Type B pancreatic cell (in vitro differentiated cells): ENCODE results near the gene RNF150. TPM values are rescaled to one million over a fixed set of nuclear protein-coding genes. Genes with fewer than 3 reads are reported as not detected.
A peak's percentile ranks its signal among the peaks of the same experiment; 100 is the strongest.

Experiments used
- DNase-seq: peaks from one replicate; pipeline ENCODE4 v3.0.0; 2021; ENCODE audit warnings: mixed read lengths; ENCODE audit not compliant: unreplicated experiment; ENCODE audit errors: extremely low spot score
- H3K27ac Mint-ChIP-seq: 2 replicates; pipeline ENCODE4 v1.8.0; 2021; ENCODE audit warnings: mild to moderate bottlenecking, mixed read lengths
- H3K27me3 Mint-ChIP-seq: 2 replicates; pipeline ENCODE4 v1.8.0; 2021; ENCODE audit warnings: mixed read lengths
- H3K36me3 Mint-ChIP-seq: 2 replicates; pipeline ENCODE4 v1.8.0; 2021; ENCODE audit warnings: mixed read lengths
- H3K4me1 Mint-ChIP-seq: one replicate; pipeline ENCODE4 v1.8.0; 2021; ENCODE audit warnings: mixed read lengths; ENCODE audit not compliant: unreplicated experiment
- H3K4me3 Mint-ChIP-seq: 2 replicates; pipeline ENCODE4 v1.8.0; 2021; ENCODE audit warnings: mild to moderate bottlenecking, mixed read lengths
- H3K9me3 Mint-ChIP-seq: 2 replicates; pipeline ENCODE4 v1.8.0; 2021; ENCODE audit warnings: mixed read lengths
- CTCF ChIP-seq: fragments of 200-600 bp; sonication (generic); conservative IDR thresholded peaks from 2 replicates; pipeline ENCODE4 v1.5.0; 2021; ENCODE audit warnings: antibody characterized with exemption, mild to moderate bottlenecking
- total RNA-seq: library from RNA; stranded (reverse); gene quantifications from 2 replicates; pipeline ENCODE4 v1.2.1, GENCODE V29; 2021; ENCODE audit warnings: low replicate concordance

The RNF150 gene
- total RNA-seq, 1 donor from 2014 or later, result 34.0 TPM

- peaks cover 4% of the 10 kb centered on the region for H3K36me3 Mint-ChIP-seq
- no peak for TF ChIP-seq CTCF
These were observed 2.2 kb downstream of the RNF150 start for GRCh38 chr4:141130947-141131605.

GRCh38 chr4:141127884-141128283, 5.4 kb downstream of the RNF150 start:
- Mint-ChIP-seq H3K27ac (no peak overlapping the region), H3K4me1 (peaks cover 34% of the 10 kb centered on the region), H3K4me3 (no peak overlapping the region), H3K9me3 (no peaks in the 10 kb centered on the region), H3K27me3 (peaks cover 28% of the 10 kb centered on the region), H3K36me3 (peaks cover 8% of the 10 kb centered on the region)
- no peak for TF ChIP-seq CTCF
- DNase-seq, result no peak

More at GRCh38 chr4:141130947-141131605, 2.2 kb downstream of the RNF150 start:
- Mint-ChIP-seq H3K27ac (no peak overlapping the region), H3K4me1 (peaks cover 38% of the 10 kb centered on the region), H3K4me3 (peak overlapping the region; percentile 99), H3K27me3 (peaks cover 55% of the 10 kb centered on the region), H3K9me3 (no peaks in the 10 kb centered on the region)
- no peak for DNase-seq

GRCh38 chr4:141126769-141127168, 6.5 kb downstream of the RNF150 start:
- no peak for DNase-seq
- H3K36me3 Mint-ChIP-seq, result peaks cover 8% of the 10 kb centered on the region

GRCh38 chr4:141124224-141124623, 9.0 kb downstream of the RNF150 start:
- H3K27ac Mint-ChIP-seq, result no peak overlapping the region
- H3K4me3 Mint-ChIP-seq, result no peak overlapping the region
- H3K27me3 Mint-ChIP-seq, result peaks cover 5% of the 10 kb centered on the region
- H3K4me1 Mint-ChIP-seq, result peaks cover 23% of the 10 kb centered on the region
- DNase-seq, result no peak
- H3K9me3 Mint-ChIP-seq, result no peaks in the 10 kb centered on the region
- peaks cover 13% of the 10 kb centered on the region for H3K36me3 Mint-ChIP-seq
- TF ChIP-seq CTCF, result no peak

More at GRCh38 chr4:141126769-141127168, 6.5 kb downstream of the RNF150 start:
- peaks cover 38% of the 10 kb centered on the region for H3K4me1 Mint-ChIP-seq
- peak overlapping the region; percentile 20 for H3K4me3 Mint-ChIP-seq
- peaks cover 24% of the 10 kb centered on the region for H3K27me3 Mint-ChIP-seq
- TF ChIP-seq CTCF, result no peak
- H3K9me3 Mint-ChIP-seq, result no peaks in the 10 kb centered on the region
- H3K27ac Mint-ChIP-seq, result no peak overlapping the region

- H3K27ac Mint-ChIP-seq, result no peak overlapping the region
- H3K4me1 Mint-ChIP-seq, result peaks cover 14% of the 10 kb centered on the region
- H3K9me3 Mint-ChIP-seq, result no peaks in the 10 kb centered on the region
- no peak overlapping the region for H3K4me3 Mint-ChIP-seq
- DNase-seq, result no peak
- no peaks in the 10 kb centered on the region for H3K27me3 Mint-ChIP-seq
- H3K36me3 Mint-ChIP-seq, result peaks cover 8% of the 10 kb centered on the region
- no peak for TF ChIP-seq CTCF
These were observed 11.4 kb downstream of the RNF150 start for GRCh38 chr4:141121768-141122454.
